IPS-15b (cell line): ENCODE results near the gene TOR3A.

ENCODE experiments used
- H3K27me3 ChIP-seq: one replicate; pipeline ENCODE4 v1.6.1; 2013; ENCODE audit warnings: low read length; ENCODE audit not compliant: control insufficient read depth, insufficient read depth
- H3K36me3 ChIP-seq: one replicate; pipeline ENCODE4 v1.6.1; 2013; ENCODE audit warnings: low read length; ENCODE audit not compliant: control insufficient read depth, insufficient read depth
- H3K4me1 ChIP-seq: one replicate; pipeline ENCODE4 v1.6.1; 2013; ENCODE audit warnings: mild to moderate bottlenecking, low read length; ENCODE audit not compliant: control insufficient read depth, insufficient read depth
- H3K4me3 ChIP-seq: one replicate; pipeline ENCODE4 v1.5.1; 2013; ENCODE audit warnings: low read depth, low read length
- H3K9ac ChIP-seq: one replicate; pipeline ENCODE4 v1.6.1; 2013; ENCODE audit warnings: low read depth, mild to moderate bottlenecking, low read length
- H3K9me3 ChIP-seq: one replicate; pipeline ENCODE4 v1.6.1; 2013; ENCODE audit warnings: mild to moderate bottlenecking, low read length; ENCODE audit not compliant: control insufficient read depth, insufficient read depth

The TOR3A gene

GRCh38 chr1:179079113-179079761, 2.6 kb upstream of the TOR3A start:
- no peak overlapping the region for H3K9ac ChIP-seq
- H3K9me3 ChIP-seq = no peaks in the 10 kb centered on the region
- no peak overlapping the region for H3K4me3 ChIP-seq
- peaks cover 12% of the 10 kb centered on the region for H3K4me1 ChIP-seq
- no peaks in the 10 kb centered on the region for H3K36me3 ChIP-seq
- no peaks in the 10 kb centered on the region for H3K27me3 ChIP-seq

- no peaks in the 10 kb centered on the region for H3K27me3 ChIP-seq
- H3K9me3 ChIP-seq = no peaks in the 10 kb centered on the region
- peak overlapping the region; percentile 65 for H3K9ac ChIP-seq
- H3K4me1 ChIP-seq = peaks cover 12% of the 10 kb centered on the region
- H3K36me3 ChIP-seq = peaks cover 7% of the 10 kb centered on the region
- peak overlapping the region; percentile 64 for H3K4me3 ChIP-seq
Measured at GRCh38 chr1:179080866-179081686, 794 bp upstream of the TOR3A start.

DNA sequence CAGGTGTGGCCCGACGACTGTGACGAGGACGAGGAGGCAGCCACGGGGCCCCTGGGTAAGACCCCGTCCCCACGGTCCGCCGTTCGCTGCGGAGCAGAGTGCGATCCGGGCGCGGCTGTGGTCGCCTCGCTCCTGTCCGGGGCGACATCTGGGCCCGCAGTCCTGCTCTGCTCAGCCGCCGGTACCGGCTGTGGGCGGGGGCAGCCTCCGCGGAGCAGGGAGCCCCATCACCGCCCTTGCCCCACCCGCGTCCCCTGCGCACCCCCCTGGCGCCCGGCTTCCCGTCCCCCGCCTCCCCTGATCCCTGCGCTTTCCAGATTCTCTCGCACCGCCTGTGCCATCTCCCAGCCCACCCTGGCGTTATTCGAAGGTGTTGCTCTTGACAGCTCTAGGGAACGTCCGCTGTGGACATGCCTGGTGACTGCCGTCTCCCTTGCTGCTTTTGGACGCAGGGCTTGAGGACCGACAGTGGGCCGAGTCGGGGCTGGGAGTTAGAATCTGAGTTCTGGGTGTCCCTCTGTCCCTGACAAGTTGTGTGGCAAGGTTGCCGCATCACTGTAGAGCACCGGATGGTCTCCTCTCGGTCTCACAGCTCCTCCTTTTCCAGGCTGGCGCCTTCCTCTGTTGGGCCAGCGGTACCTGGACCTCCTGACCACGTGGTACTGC, 596 bp downstream of the TOR3A start:
- Histone ChIP-seq H3K4me1 (peaks cover 17% of the 10 kb centered on the region), H3K4me3 (peak overlapping the region; percentile 64), H3K9me3 (no peaks in the 10 kb centered on the region), H3K9ac (peak overlapping the region; percentile 70), H3K36me3 (peaks cover 9% of the 10 kb centered on the region), H3K27me3 (no peaks in the 10 kb centered on the region)

GRCh38 chr1:179082999-179083335, 1.1 kb downstream of the TOR3A start:
- H3K4me3 ChIP-seq = peak overlapping the region; percentile 64
- no peaks in the 10 kb centered on the region for H3K27me3 ChIP-seq
- peaks cover 17% of the 10 kb centered on the region for H3K4me1 ChIP-seq
- H3K36me3 ChIP-seq = peaks cover 9% of the 10 kb centered on the region
- no peak overlapping the region for H3K9ac ChIP-seq
- H3K9me3 ChIP-seq = no peaks in the 10 kb centered on the region

GRCh38 chr1:179083533-179083932, 1.7 kb downstream of the TOR3A start:
- H3K4me1 ChIP-seq = peaks cover 20% of the 10 kb centered on the region
- H3K9me3 ChIP-seq = no peaks in the 10 kb centered on the region
- H3K27me3 ChIP-seq = no peaks in the 10 kb centered on the region
- no peak overlapping the region for H3K9ac ChIP-seq
- no peak overlapping the region for H3K4me3 ChIP-seq
- peaks cover 9% of the 10 kb centered on the region for H3K36me3 ChIP-seq

DNA sequence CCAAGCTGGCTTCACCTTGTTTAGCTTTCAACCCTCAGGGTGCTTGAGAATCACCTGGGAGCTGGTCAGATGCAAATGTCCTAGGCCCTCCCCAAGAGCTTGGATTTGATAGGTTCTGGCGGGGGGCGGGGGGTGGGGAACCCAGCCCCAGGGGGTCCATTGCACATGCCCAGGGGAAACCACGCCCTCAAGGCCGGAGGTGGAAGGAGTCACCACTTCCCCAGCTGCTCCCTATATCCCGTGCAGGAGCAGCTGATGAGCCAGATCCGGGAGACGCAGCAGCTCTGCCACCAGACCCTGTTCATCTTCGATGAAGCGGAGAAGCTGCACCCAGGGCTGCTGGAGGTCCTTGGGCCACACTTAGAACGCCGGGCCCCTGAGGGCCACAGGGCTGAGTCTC, 5.8 kb downstream of the TOR3A start:
- peaks cover 28% of the 10 kb centered on the region for H3K36me3 ChIP-seq
- no peaks in the 10 kb centered on the region for H3K27me3 ChIP-seq
- peak overlapping the region; percentile 85 for H3K4me3 ChIP-seq
- no peaks in the 10 kb centered on the region for H3K9me3 ChIP-seq
- peaks cover 15% of the 10 kb centered on the region for H3K4me1 ChIP-seq
- H3K9ac ChIP-seq = peak overlapping the region; percentile 60

DNA sequence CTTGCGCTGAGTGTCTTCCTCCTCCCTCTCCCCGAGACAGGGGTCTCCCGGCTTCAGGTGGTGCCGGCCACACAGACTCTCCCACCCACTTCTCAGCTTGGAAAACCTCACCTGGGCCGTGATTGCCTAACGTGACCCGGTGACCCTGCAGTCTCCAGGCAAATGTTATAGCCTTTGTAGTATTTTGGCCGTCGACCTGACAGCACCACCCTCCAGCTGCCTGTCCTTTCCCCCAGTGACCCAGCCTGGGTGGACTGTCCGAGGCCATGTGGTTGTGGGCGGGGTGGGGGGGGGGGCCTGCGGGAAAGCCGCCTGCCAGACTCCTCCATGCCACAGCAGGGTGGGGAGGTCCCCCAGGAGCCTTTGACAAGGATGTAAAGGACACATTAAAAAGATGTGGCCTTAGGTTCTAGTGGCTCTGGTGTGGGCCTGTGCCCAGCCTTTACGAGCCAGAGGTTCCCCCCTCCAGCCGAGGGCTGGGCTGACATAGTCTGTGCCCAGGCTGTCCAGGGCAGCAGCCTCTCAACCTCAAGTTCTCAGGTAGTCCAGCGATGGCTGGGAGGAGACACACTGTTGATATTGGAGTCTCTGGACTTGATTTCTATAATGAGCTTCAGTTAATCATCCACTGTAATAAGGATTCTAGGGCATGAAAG, 8.1 kb downstream of the TOR3A start:
- Histone ChIP-seq H3K27me3 (no peaks in the 10 kb centered on the region), H3K4me1 (peaks cover 12% of the 10 kb centered on the region), H3K9ac (no peak overlapping the region), H3K4me3 (peak overlapping the region; percentile 18), H3K36me3 (peaks cover 46% of the 10 kb centered on the region), H3K9me3 (no peaks in the 10 kb centered on the region)

DNA sequence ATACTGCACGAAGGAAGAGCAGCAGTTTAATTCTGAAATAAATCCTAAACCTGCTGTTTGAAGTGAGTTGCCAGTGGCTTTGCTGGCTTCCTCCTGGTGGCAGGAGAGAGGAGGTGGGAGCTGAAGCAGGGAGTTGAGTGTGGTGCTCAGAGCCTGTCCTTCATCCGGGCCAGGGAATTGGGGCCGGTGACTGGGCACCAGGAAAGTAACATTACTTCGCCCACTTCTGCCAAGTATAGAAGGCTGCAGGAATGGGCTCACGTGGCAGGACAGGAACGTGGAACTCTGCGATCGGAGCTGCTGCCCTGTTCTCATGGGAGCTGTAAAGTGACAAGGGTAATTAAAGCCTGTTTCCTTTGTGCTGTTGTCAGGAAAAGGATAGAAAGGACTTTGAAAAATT, 8.7 kb downstream of the TOR3A start:
- Histone ChIP-seq H3K36me3 (peaks cover 51% of the 10 kb centered on the region), H3K9me3 (no peaks in the 10 kb centered on the region), H3K9ac (no peak overlapping the region), H3K4me1 (peaks cover 12% of the 10 kb centered on the region), H3K4me3 (no peak overlapping the region), H3K27me3 (no peaks in the 10 kb centered on the region)

DNA sequence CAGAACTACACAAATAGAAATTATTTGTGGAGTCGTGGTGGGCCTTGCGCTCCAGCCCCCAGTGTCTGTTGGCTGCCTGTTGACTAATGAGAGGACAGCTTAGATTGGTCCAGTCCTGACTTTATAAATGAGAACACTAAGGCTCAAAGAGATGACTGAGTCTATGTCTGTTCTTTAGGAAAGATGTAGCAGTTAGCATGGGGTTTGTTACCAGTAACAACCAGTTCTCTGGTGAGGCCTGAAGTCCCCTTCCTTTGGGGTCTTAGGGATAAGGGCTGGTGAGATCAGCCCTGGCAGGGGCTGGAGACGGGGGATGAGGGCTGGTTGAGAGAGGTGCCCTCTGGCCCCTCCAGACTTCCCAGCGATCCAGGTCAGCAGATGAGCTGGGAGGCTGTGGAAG, 9.1 kb downstream of the TOR3A start:
- peaks cover 50% of the 10 kb centered on the region for H3K36me3 ChIP-seq
- no peak overlapping the region for H3K9ac ChIP-seq
- no peaks in the 10 kb centered on the region for H3K9me3 ChIP-seq
- H3K27me3 ChIP-seq = no peaks in the 10 kb centered on the region
- no peak overlapping the region for H3K4me3 ChIP-seq
- H3K4me1 ChIP-seq = peaks cover 12% of the 10 kb centered on the region

DNA sequence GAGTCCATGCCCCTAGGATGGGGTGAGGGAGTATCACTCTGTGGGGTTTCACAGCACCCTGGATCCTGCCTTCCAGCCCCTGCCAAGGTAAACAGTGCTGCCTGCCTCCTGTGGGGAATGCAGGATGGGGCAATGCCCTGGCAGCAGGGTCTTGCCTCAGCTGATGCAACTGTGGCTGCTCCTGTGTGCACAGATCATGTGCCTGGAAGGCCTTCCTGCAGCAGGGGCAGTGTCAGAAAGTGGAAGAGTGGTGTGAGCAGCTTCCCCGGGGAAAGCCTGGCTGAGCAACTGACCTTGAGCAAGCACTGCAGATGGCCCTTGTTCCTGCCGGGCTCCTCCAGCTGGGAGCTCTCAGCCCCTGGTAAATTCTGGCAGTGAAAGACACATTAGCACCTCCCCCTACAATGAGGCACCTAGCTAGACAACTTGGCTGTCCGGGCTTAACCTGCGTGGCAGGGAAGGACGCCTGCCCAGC, 9.9 kb downstream of the TOR3A start:
- H3K36me3 ChIP-seq = peaks cover 49% of the 10 kb centered on the region
- no peaks in the 10 kb centered on the region for H3K9me3 ChIP-seq
- H3K4me1 ChIP-seq = peaks cover 12% of the 10 kb centered on the region
- no peak overlapping the region for H3K4me3 ChIP-seq
- no peak overlapping the region for H3K9ac ChIP-seq
- H3K27me3 ChIP-seq = no peaks in the 10 kb centered on the region

DNA sequence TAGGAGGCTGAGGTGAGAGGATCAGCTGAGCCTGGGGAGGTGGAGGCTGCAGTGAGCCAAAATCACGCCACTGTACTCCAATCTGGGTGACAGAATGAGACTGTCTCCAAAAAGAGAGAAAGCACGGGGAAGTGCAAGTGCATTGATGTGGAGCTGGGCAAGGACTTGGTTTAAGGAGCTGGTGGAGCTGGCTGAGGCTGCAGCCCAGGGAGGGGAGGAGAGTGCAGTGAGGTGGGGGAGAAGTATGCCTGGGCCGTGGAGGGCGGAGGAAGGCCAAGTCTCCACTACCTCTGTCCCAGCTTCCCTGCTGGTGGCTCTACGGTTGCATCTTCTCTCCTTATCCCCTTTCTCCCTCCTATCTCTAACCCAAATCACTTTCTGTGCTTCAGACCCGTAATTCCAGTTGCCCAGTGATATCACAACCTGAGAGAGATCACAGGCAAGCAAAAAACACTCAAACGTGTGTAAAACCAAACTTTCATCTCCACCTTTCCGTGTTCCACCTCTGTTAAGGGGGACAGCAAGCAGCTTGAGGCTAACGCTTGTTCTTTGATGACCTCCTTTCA, 11.1 kb downstream of the TOR3A start:
- peaks cover 7% of the 10 kb centered on the region for H3K4me1 ChIP-seq
- H3K4me3 ChIP-seq = no peak overlapping the region
- no peak overlapping the region for H3K9ac ChIP-seq
- H3K27me3 ChIP-seq = no peaks in the 10 kb centered on the region
- peaks cover 49% of the 10 kb centered on the region for H3K36me3 ChIP-seq
- H3K9me3 ChIP-seq = no peaks in the 10 kb centered on the region
